Adrenal gland (tissue), 5 donors: Measurements from ENCODE around the gene PIEZO2.

Experiments used
- CTCF ChIP-seq, 6 experiments: fragments of 450-650 bp in 4 of 6; fragments of 200-600 bp in 2 of 6; sonication (generic) in 1 of 6; IDR thresholded peaks; 1 replicate in 5 of 6; 2 replicates in 1 of 6; pipeline versions ENCODE4 v1.5.1 to v1.8.0; 2016 to 2021; ENCODE audit warnings: antibody characterized with exemption in 6 of 6, mild to moderate bottlenecking in 2 of 6, moderate library complexity in 1 of 6
- POLR2A ChIP-seq, 2 donors: fragments of 450-650 bp; IDR thresholded peaks; one replicate each; pipeline ENCODE4 v1.6.1; 2017; ENCODE audit warnings: antibody characterized with exemption in 2 of 2, mild to moderate bottlenecking in 2 of 2, moderate library complexity in 1 of 2
- donor health status: DM: no; HTN: no; CAD: no.

GRCh38 chr18:10971717-10972116 lies 177.7 kb downstream of the PIEZO2 start:
- TF ChIP-seq POLR2A (IDR thresholded peaks at IDR 0.05) (no peak), CTCF (IDR thresholded peaks at IDR 0.05) (no peak)
